Measurements from ENCODE around the gene ANKEF1. TPM values are rescaled to one million over a fixed set of nuclear protein-coding genes. Genes with fewer than 3 reads are reported as not detected.

The ANKEF1 gene
- total RNA-seq, 2 experiments from 2014 or later, result 1.1 to 6.4 TPM

DNA sequence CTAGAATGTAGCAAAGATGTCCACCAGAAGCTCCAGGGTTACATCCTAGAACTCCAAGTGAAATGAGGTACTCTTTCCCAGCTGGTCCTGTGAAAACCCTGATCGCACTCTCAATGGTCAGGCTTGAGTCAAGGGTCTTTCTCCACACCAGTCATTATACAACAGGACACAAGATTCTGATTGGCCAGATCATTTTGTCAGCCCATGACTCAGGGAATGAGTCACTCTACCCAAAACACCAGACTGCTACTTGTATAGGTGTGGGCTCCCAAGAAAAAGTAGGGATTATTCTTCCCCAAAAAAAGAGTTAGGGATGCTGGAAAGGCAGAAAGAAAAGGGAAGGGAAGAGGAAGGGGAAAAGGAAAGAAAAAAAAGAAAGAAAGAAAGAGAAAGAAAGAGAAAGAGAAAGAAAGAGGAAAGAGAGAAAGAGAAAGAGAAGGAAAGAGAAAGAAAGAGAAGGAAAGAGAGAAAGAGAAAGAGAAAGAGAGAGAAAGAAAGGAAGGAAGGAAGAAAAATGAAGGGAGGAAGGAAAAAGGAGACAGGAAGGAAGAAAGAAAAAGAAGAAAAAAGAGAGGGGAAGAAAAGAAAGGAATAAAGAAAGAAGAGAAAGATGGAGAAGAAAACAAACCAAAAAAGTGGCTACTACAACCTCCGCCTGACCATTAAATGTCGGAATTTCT, 30.5 kb downstream of the ANKEF1 start:
- intact Hi-C loops (cut with micrococcal nuclease; ENCODE audit: unreplicated experiment), result no loop called here

DNA sequence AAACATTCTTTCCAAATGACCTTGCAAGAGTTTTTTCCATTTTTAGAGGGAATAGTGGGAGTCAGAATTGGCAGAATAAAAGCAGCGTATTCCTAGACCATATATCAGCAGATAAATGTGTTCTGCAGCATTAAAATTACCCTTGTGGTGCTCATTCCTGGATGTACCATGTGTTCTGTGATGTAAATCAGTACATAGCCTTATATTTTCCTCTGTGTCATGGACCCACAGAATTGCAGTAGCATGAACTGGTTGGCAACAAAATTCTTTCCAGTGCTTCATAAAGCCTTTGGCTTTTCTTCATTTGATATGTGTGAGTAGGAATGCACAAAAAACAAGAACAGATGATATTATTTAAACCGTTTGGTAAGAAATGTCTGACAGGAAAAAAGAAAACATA, 32.5 kb downstream of the ANKEF1 start:
- ChIA-PET POLR2A (no interaction called here), CTCF (ENCODE audit: unreplicated experiment) (no interaction called here)
- Histone ChIP-seq H4K20me1 (ENCODE audit: insufficient read depth, low read length) (no peaks in the 10 kb centered on the region), H3K9me2 (ENCODE audit: insufficient read depth, low read length) (no peaks in the 10 kb centered on the region), H3K36me3 (ENCODE audit: insufficient read depth, low read length) (no peaks in the 10 kb centered on the region), H3K9me3 (ENCODE audit: low read length) (no peaks in the 10 kb centered on the region), H3K79me2 (ENCODE audit: insufficient read depth, low read depth, low read length) (no peaks in the 10 kb centered on the region), H3K4me1 (ENCODE audit: insufficient read depth, low read length, poor library complexity, severe bottlenecking) (no peaks in the 10 kb centered on the region), H3K4me2 (ENCODE audit: low read length) (no peak overlapping the region), H3K27ac (ENCODE audit: low read depth, low read length, poor library complexity, severe bottlenecking) (no peak overlapping the region), H3K4me3 (ENCODE audit: low read depth, low read length, poor library complexity, severe bottlenecking) (no peak overlapping the region), H2AFZ (ENCODE audit: low read length) (no peak overlapping the region)
- intact Hi-C loops (cut with micrococcal nuclease; ENCODE audit: unreplicated experiment), result no loop called here
- BruUV-seq (replicated peaks), result no TSS peak
- TF ChIP-seq EZH2phosphoT487 (IDR thresholded peaks at IDR 0.05; ENCODE audit: borderline replicate concordance, low read depth, low read length), result no peak
- TF ChIP-seq, protein P1, sequence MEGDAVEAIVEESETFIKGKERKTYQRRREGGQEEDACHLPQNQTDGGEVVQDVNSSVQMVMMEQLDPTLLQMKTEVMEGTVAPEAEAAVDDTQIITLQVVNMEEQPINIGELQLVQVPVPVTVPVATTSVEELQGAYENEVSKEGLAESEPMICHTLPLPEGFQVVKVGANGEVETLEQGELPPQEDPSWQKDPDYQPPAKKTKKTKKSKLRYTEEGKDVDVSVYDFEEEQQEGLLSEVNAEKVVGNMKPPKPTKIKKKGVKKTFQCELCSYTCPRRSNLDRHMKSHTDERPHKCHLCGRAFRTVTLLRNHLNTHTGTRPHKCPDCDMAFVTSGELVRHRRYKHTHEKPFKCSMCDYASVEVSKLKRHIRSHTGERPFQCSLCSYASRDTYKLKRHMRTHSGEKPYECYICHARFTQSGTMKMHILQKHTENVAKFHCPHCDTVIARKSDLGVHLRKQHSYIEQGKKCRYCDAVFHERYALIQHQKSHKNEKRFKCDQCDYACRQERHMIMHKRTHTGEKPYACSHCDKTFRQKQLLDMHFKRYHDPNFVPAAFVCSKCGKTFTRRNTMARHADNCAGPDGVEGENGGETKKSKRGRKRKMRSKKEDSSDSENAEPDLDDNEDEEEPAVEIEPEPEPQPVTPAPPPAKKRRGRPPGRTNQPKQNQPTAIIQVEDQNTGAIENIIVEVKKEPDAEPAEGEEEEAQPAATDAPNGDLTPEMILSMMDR (conservative IDR thresholded peaks at IDR 0.05; ENCODE audit: low read length), result no peak
- DNase-seq (ENCODE audit: low spot score), result no peak

More for the DNA sequence above, 30.5 kb downstream of the ANKEF1 start:
- Histone ChIP-seq H3K4me2 (ENCODE audit: low read length) (no peak overlapping the region), H3K4me3 (ENCODE audit: low read depth, low read length, poor library complexity, severe bottlenecking) (no peak overlapping the region), H2AFZ (ENCODE audit: low read length) (no peak overlapping the region), H3K36me3 (ENCODE audit: insufficient read depth, low read length) (no peaks in the 10 kb centered on the region), H3K9me3 (ENCODE audit: low read length) (no peaks in the 10 kb centered on the region), H4K20me1 (ENCODE audit: insufficient read depth, low read length) (no peaks in the 10 kb centered on the region), H3K9me2 (ENCODE audit: insufficient read depth, low read length) (no peaks in the 10 kb centered on the region), H3K4me1 (ENCODE audit: insufficient read depth, low read length, poor library complexity, severe bottlenecking) (peaks cover 17% of the 10 kb centered on the region), H3K27ac (ENCODE audit: low read depth, low read length, poor library complexity, severe bottlenecking) (no peak overlapping the region), H3K79me2 (ENCODE audit: insufficient read depth, low read depth, low read length) (no peaks in the 10 kb centered on the region)
- DNase-seq (ENCODE audit: low spot score), result no peak
- ChIA-PET CTCF (ENCODE audit: unreplicated experiment) (no interaction called here), POLR2A (no interaction called here)
- no peak for TF ChIP-seq EZH2phosphoT487 (IDR thresholded peaks at IDR 0.05; ENCODE audit: borderline replicate concordance, low read depth, low read length)
- TF ChIP-seq, protein P1 (conservative IDR thresholded peaks at IDR 0.05; ENCODE audit: low read length), result no peak
- BruUV-seq (replicated peaks), result no TSS peak

DNA sequence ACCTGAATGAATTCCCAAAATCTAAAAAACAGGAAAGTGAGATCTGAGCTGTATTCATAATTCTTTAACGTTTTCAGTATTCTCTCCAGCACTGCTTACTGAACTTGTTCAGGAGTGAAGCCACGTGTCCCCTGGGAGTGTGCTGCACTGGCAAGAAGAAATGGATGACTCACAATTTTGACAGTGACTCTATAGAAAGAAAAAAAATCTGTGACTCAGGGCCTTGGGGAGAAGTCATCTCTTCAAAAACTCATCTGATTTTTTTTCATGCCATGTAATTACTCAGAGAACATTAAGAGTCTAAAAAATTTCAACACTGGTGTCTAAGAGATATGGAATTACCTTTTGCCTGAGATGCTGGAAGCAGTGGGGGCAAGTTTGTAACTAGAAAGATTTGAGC, 39.7 kb downstream of the ANKEF1 start:
- POLR2A ChIA-PET, result no interaction called here
- intact Hi-C loops (cut with micrococcal nuclease; ENCODE audit: unreplicated experiment), result no loop called here

More for the DNA sequence above, 39.7 kb downstream of the ANKEF1 start:
- Histone ChIP-seq H3K9me3 (ENCODE audit: low read length) (no peaks in the 10 kb centered on the region), H2AFZ (ENCODE audit: low read length) (no peak overlapping the region), H3K4me3 (ENCODE audit: low read depth, low read length, poor library complexity, severe bottlenecking) (no peak overlapping the region), H3K27ac (ENCODE audit: low read depth, low read length, poor library complexity, severe bottlenecking) (no peak overlapping the region), H4K20me1 (ENCODE audit: insufficient read depth, low read length) (no peaks in the 10 kb centered on the region), H3K4me1 (ENCODE audit: insufficient read depth, low read length, poor library complexity, severe bottlenecking) (no peaks in the 10 kb centered on the region), H3K36me3 (ENCODE audit: insufficient read depth, low read length) (no peaks in the 10 kb centered on the region), H3K4me2 (ENCODE audit: low read length) (no peak overlapping the region), H3K79me2 (ENCODE audit: insufficient read depth, low read depth, low read length) (no peaks in the 10 kb centered on the region), H3K9me2 (ENCODE audit: insufficient read depth, low read length) (no peaks in the 10 kb centered on the region)
- DNase-seq (ENCODE audit: low spot score), result no peak
- CTCF ChIA-PET (ENCODE audit: unreplicated experiment), result no interaction called here
- TF ChIP-seq, protein P1 (conservative IDR thresholded peaks at IDR 0.05; ENCODE audit: low read length), result no peak
- no peak for TF ChIP-seq EZH2phosphoT487 (IDR thresholded peaks at IDR 0.05; ENCODE audit: borderline replicate concordance, low read depth, low read length)
- no TSS peak for BruUV-seq (replicated peaks)
